Adrenal gland (tissue), 12 donors: ENCODE measurements around the gene KRT80. TPM values are rescaled to one million over a fixed set of nuclear protein-coding genes. Genes with fewer than 3 reads are reported as not detected.

Experiments
- DNase-seq, 7 donors: peaks; one replicate each; pipeline ENCODE4 v3.0.0-alpha.2; 2019 to 2020
- H3K27ac ChIP-seq, 5 donors: fragments of 200-600 bp; sonication (generic) in 4 of 5; 1 replicate in 3 of 5; 2 replicates in 2 of 5; pipeline versions ENCODE4 v1.5.1 to v1.8.0; 2016 to 2020; ENCODE audit warnings: mild to moderate bottlenecking in 1 of 5
- H3K27me3 ChIP-seq: fragments of 200-600 bp; 2 replicates; pipeline ENCODE4 v1.8.0; 2021
- H3K36me3 ChIP-seq, 2 donors: fragments of 200-600 bp; replicated peaks in 1 of 2; 1 replicate in 1 of 2; 2 replicates in 1 of 2; pipeline versions ENCODE4 v1.5.1 to v1.8.0; 2018 to 2022
- H3K4me1 ChIP-seq, 2 donors: fragments of 200-600 bp; replicated peaks in 1 of 2; 1 replicate in 1 of 2; 2 replicates in 1 of 2; pipeline versions ENCODE4 v1.5.1 to v1.8.0; 2018 to 2021
- H3K4me3 ChIP-seq, 4 donors: fragments of 200-600 bp; sonication (generic) in 3 of 4; one replicate each; pipeline ENCODE4 v1.5.1; 2016 to 2018
- H3K9me3 ChIP-seq, 3 donors: fragments of 200-600 bp; sonication (generic) in 1 of 3; replicated peaks in 1 of 3; 1 replicate in 2 of 3; 2 replicates in 1 of 3; pipeline versions ENCODE4 v1.5.1 to v1.8.0; 2016 to 2021
- CTCF ChIP-seq, 6 experiments: fragments of 450-650 bp in 4 of 6; fragments of 200-600 bp in 2 of 6; sonication (generic) in 1 of 6; IDR thresholded peaks; 1 replicate in 5 of 6; 2 replicates in 1 of 6; pipeline versions ENCODE4 v1.5.1 to v1.8.0; 2016 to 2021; ENCODE audit warnings: antibody characterized with exemption in 6 of 6, mild to moderate bottlenecking in 2 of 6, moderate library complexity in 1 of 6
- POLR2A ChIP-seq, 2 donors: fragments of 450-650 bp; IDR thresholded peaks; one replicate each; pipeline ENCODE4 v1.6.1; 2017; ENCODE audit warnings: antibody characterized with exemption in 2 of 2, mild to moderate bottlenecking in 2 of 2, moderate library complexity in 1 of 2
- WGBS, 4 donors: extraction: QIAGEN DNeasy Blood & Tissue Kit in 2 of 4; methylation state at CpG; one replicate each; pipeline versions ENCODE4 v1.1.5 to v1.1.7; 2013 to 2017; 5-methylcytosine and 5-hydroxymethylcytosine counted together
- intact Hi-C, 2 donors: fragments of 100-400 bp; cut with DNase I; formaldehyde crosslinking; loops; one replicate each; pipeline versions ENCODE4 v1.14.1 to v1.15.0; 2022 to 2023
- polyA plus RNA-seq, 3 donors: library from polyadenylated mRNA; stranded (reverse); fragments of 200-250 nt in 2 of 3; fragments of 350-450 nt in 1 of 3; fragmentation: Illumina TruSeq in 1 of 3; extraction: RNeasy Lipid Tissue Mini Kit (QIAGEN cat#74804) in 1 of 3; gene quantifications; one replicate each; pipeline ENCODE4 v1.2.3, GENCODE V29; 2013 to 2014
- total RNA-seq, 9 donors: library from RNA; depleted of rRNA in 4 of 9; stranded (reverse); fragments of >200 nt in 4 of 9; fragments of 120-200 nt in 1 of 9; fragmentation: NEBNext Ultra II Directional in 1 of 9; extraction: Animal tissue kit (Norgen Biotek cat#: 25700) in 1 of 9; gene quantifications; one replicate each; pipeline versions ENCODE4 v1.1.0 to v1.2.4, GENCODE V29; 2013 to 2023
- donor health status: healthy with polysubstance abuse.
- donor health status: Bipolar disorder and iron deficiency.
- donor health status: DM: yes; HTN: yes; CAD: no.
- donor health status: DM: no; HTN: no; CAD: no.
- donor health status: DM: no; HTN: no; CAD: no.
- donor health status: DM: yes; HTN: yes; CAD: no.

Gene KRT80
- total and polyA plus RNA-seq, 12 donors = 0.95 to 14.6 (median 3.8) TPM

GRCh38 chr12:52215587-52216031 lies 23.8 kb upstream of the KRT80 start:
- no peaks in the 10 kb centered on the region for H3K36me3 ChIP-seq
- intact Hi-C loops = loop anchor here in 1 of 2 donors (5.0 to 10.0 kb wide), 2 partner anchors 62 to 109 kb away; partner anchors contain the start of gene KRT83
- no peaks in the 10 kb centered on the region for H3K27me3 ChIP-seq
- TF ChIP-seq POLR2A (IDR thresholded peaks at IDR 0.05) = no peak
- H3K4me3 ChIP-seq = no peak overlapping the region
- no peaks in the 10 kb centered on the region for H3K9me3 ChIP-seq
- 50 to 65% (median 59%) methylated on average over 5 to 7 of the region's 7 CpGs for WGBS, 4 donors
- no peak overlapping the region for H3K27ac ChIP-seq
- peak in 2 of 7 donors; percentile 15 to 38 for DNase-seq
- peaks cover 0 to 13% of the 10 kb centered on the region in 2 donors for H3K4me1 ChIP-seq

- Histone ChIP-seq H3K4me1 (peaks cover 0 to 20% of the 10 kb centered on the region in 2 donors), H3K36me3 (no peaks in the 10 kb centered on the region), H3K27ac (no peak overlapping the region), H3K4me3 (no peak overlapping the region), H3K9me3 (no peaks in the 10 kb centered on the region), H3K27me3 (no peaks in the 10 kb centered on the region)
- TF ChIP-seq POLR2A (IDR thresholded peaks at IDR 0.05) (no peak), CTCF (IDR thresholded peaks at IDR 0.05) (no peak)
- intact Hi-C loops = loop anchor here in 1 of 2 donors (10.0 kb wide), 1 partner anchor 110 kb away; the partner anchor contains the start of gene KRT83
- peak in 2 of 7 donors; percentile 16 to 20 for DNase-seq
- 73 to 80% (median 74%) methylated on average over 2 to 3 of the region's 3 CpGs; no CpG with 5 or more reads in 1 of the 4 donors for WGBS, 4 donors
Observed at GRCh38 chr12:52214421-52214802, 22.6 kb upstream of the KRT80 start.

- peak; percentile 87 to 92 (median 90) for DNase-seq
- WGBS, 4 donors = 30 to 40% (median 34%) methylated on average over 10 to 13 of the region's 13 CpGs
- no peak for TF ChIP-seq POLR2A (IDR thresholded peaks at IDR 0.05)
- peak; percentile 97 to 100 (median 100) for TF ChIP-seq CTCF (IDR thresholded peaks at IDR 0.05)
Observed at GRCh38 chr12:52213564-52214420, 22.0 kb upstream of the KRT80 start.

GRCh38 chr12:52212701-52213563 lies 21.1 kb upstream of the KRT80 start:
- no peak overlapping the region for H3K27ac ChIP-seq
- H3K27me3 ChIP-seq = no peaks in the 10 kb centered on the region
- no peaks in the 10 kb centered on the region for H3K36me3 ChIP-seq
- TF ChIP-seq CTCF (IDR thresholded peaks at IDR 0.05) = no peak
- no peak for TF ChIP-seq POLR2A (IDR thresholded peaks at IDR 0.05)
- H3K4me3 ChIP-seq = no peak overlapping the region
- no peaks in the 10 kb centered on the region for H3K9me3 ChIP-seq
- 75 to 86% (median 79%) methylated on average over 8 to 13 of the region's 13 CpGs for WGBS, 4 donors
- DNase-seq = peak in 2 of 7 donors; percentile 12 to 13
- intact Hi-C loops = loop anchor here (2.0 to 10.0 kb wide), 2 partner anchors 46 to 112 kb away; partner anchors contain the start of gene KRT83 (in 1 of the 2)
- H3K4me1 ChIP-seq = peaks cover under 1 to 24% of the 10 kb centered on the region in 2 donors

More at GRCh38 chr12:52213564-52214420, 22.0 kb upstream of the KRT80 start:
- H3K4me3 ChIP-seq = no peak overlapping the region
- no peak overlapping the region for H3K27ac ChIP-seq
- H3K4me1 ChIP-seq = peaks cover 0 to 20% of the 10 kb centered on the region in 2 donors
- no peaks in the 10 kb centered on the region for H3K27me3 ChIP-seq
- H3K9me3 ChIP-seq = no peaks in the 10 kb centered on the region
- no peaks in the 10 kb centered on the region for H3K36me3 ChIP-seq
- intact Hi-C loops = loop anchor here (2.0 to 10.0 kb wide), 2 partner anchors 47 to 111 kb away; partner anchors contain the start of gene KRT83 (in 1 of the 2)
